Tongue (tissue), 2 donors: Measurements from ENCODE around the gene DCLRE1B. TPM values are rescaled to one million over a fixed set of nuclear protein-coding genes. Genes with fewer than 3 reads are reported as not detected.
"Not testable (repeated sequence)": the region's sequence is repeated elsewhere in the genome, so short reads cannot be mapped to it uniquely, and the experiment has no call there.

ENCODE experiments used
- DNase-seq: peaks from one replicate; pipeline ENCODE4 v3.0.0-alpha.2; 2015
- total RNA-seq: library from RNA; depleted of rRNA; stranded (reverse); fragments of >200 nt; gene quantifications from one replicate; pipeline ENCODE4 v1.2.3, GENCODE V29; 2014

The DCLRE1B gene
- total RNA-seq, 1 donor from 2014 or later = 5.9 TPM

- not testable (repeated sequence) for DNase-seq
Measured at GRCh38 chr1:113948151-113948550, 43.0 kb downstream of the DCLRE1B start.

- DNase-seq = peak; percentile 30
Measured at GRCh38 chr1:113949007-113949406, 43.9 kb downstream of the DCLRE1B start.

GRCh38 chr1:113950908-113951307, 45.8 kb downstream of the DCLRE1B start:
- DNase-seq = no peak

GRCh38 chr1:113951719-113952118, 46.6 kb downstream of the DCLRE1B start:
- no peak for DNase-seq

- DNase-seq = no peak
Measured at GRCh38 chr1:113957984-113958383, 52.9 kb downstream of the DCLRE1B start.

- no peak for DNase-seq
Measured at GRCh38 chr1:113958691-113959090, 53.6 kb downstream of the DCLRE1B start.

GRCh38 chr1:113963281-113963906, 58.3 kb downstream of the DCLRE1B start:
- DNase-seq = no peak

Other genes starting within 250 kb of the DCLRE1B start
- 12.9 TPM for gene PHTF1, start 145.8 kb upstream of the DCLRE1B start, total RNA-seq
- gene RSBN1, start 92.8 kb upstream of the DCLRE1B start, total RNA-seq = 27.8 TPM
- gene PTPN22, start 33.6 kb upstream of the DCLRE1B start, total RNA-seq = 0.92 TPM
- 0.41 TPM for gene BCL2L15, start 17.7 kb upstream of the DCLRE1B start, total RNA-seq
- 37.4 TPM for gene AP4B1, start 527 bp upstream of the DCLRE1B start, total RNA-seq
- 62.9 TPM for gene HIPK1, start 24.0 kb downstream of the DCLRE1B start, total RNA-seq
- gene OLFML3, start 74.1 kb downstream of the DCLRE1B start, total RNA-seq = 80.7 TPM
- gene SYT6, start 248.5 kb downstream of the DCLRE1B start, total RNA-seq = 0.10 TPM